Measurements from ENCODE around the gene NDUFV1. TPM values are rescaled to one million over a fixed set of nuclear protein-coding genes. Genes with fewer than 3 reads are reported as not detected.

Gene NDUFV1
- total RNA-seq, 4 donors from 2014 or later, result 75.6 to 207 (median 142) TPM

GRCh38 chr11:67609316-67609715 is 2.6 kb downstream of the NDUFV1 start:
- intact Hi-C loops (cut with DNase I; ENCODE audit: low total_unique reads), result no loop called here
- no peaks in the 10 kb centered on the region for H3K9me3 ChIP-seq
- H3K36me3 ChIP-seq, result no peaks in the 10 kb centered on the region
- H3K27ac ChIP-seq, result no peak overlapping the region
- no peak for DNase-seq
- H3K27me3 ChIP-seq, result no peaks in the 10 kb centered on the region
- no peak for TF ChIP-seq CTCF (IDR thresholded peaks at IDR 0.05)
- TF ChIP-seq POLR2A (IDR thresholded peaks at IDR 0.05), result no peak
- H3K4me1 ChIP-seq, result peaks cover 7 to 8% of the 10 kb centered on the region in 2 donors
- H3K4me3 ChIP-seq, result no peak overlapping the region

- no peak for DNase-seq
Measured at GRCh38 chr11:67610302-67610868, 3.6 kb downstream of the NDUFV1 start.

GRCh38 chr11:67611165-67611564 is 4.4 kb downstream of the NDUFV1 start:
- intact Hi-C loops (cut with DNase I; ENCODE audit: low total_unique reads), result no loop called here

More at GRCh38 chr11:67610302-67610868, 3.6 kb downstream of the NDUFV1 start:
- H3K4me1 ChIP-seq, result peaks cover 7 to 8% of the 10 kb centered on the region in 2 donors
- H3K36me3 ChIP-seq, result no peaks in the 10 kb centered on the region
- no peak overlapping the region for H3K4me3 ChIP-seq
- H3K9me3 ChIP-seq, result no peaks in the 10 kb centered on the region
- intact Hi-C loops (cut with DNase I; ENCODE audit: low total_unique reads), result no loop called here
- no peak for TF ChIP-seq POLR2A (IDR thresholded peaks at IDR 0.05)
- TF ChIP-seq CTCF (IDR thresholded peaks at IDR 0.05), result no peak
- no peaks in the 10 kb centered on the region for H3K27me3 ChIP-seq
- no peak overlapping the region for H3K27ac ChIP-seq

GRCh38 chr11:67611704-67612587 is 5.2 kb downstream of the NDUFV1 start:
- Histone ChIP-seq H3K9me3 (no peaks in the 10 kb centered on the region), H3K4me1 (peaks cover 7 to 8% of the 10 kb centered on the region in 2 donors), H3K27me3 (no peaks in the 10 kb centered on the region), H3K36me3 (no peaks in the 10 kb centered on the region), H3K4me3 (no peak overlapping the region), H3K27ac (no peak overlapping the region)
- no peak for TF ChIP-seq POLR2A (IDR thresholded peaks at IDR 0.05)
- no peak for TF ChIP-seq CTCF (IDR thresholded peaks at IDR 0.05)
- no peak for DNase-seq
- intact Hi-C loops (cut with DNase I; ENCODE audit: low total_unique reads), result no loop called here

More at GRCh38 chr11:67611165-67611564, 4.4 kb downstream of the NDUFV1 start:
- TF ChIP-seq POLR2A (IDR thresholded peaks at IDR 0.05) (no peak), CTCF (IDR thresholded peaks at IDR 0.05) (no peak)
- Histone ChIP-seq H3K9me3 (no peaks in the 10 kb centered on the region), H3K27me3 (no peaks in the 10 kb centered on the region), H3K27ac (no peak overlapping the region), H3K36me3 (no peaks in the 10 kb centered on the region), H3K4me1 (peaks cover 7 to 8% of the 10 kb centered on the region in 2 donors), H3K4me3 (no peak overlapping the region)
- DNase-seq, result no peak

- H3K36me3 ChIP-seq, result no peaks in the 10 kb centered on the region
- no peaks in the 10 kb centered on the region for H3K27me3 ChIP-seq
- no peak overlapping the region for H3K27ac ChIP-seq
- H3K4me1 ChIP-seq, result peaks cover 2% of the 10 kb centered on the region in 2 donors
- intact Hi-C loops (cut with DNase I; ENCODE audit: low total_unique reads), result no loop called here
- no peak overlapping the region for H3K4me3 ChIP-seq
- no peaks in the 10 kb centered on the region for H3K9me3 ChIP-seq
- no peak for DNase-seq
- TF ChIP-seq CTCF (IDR thresholded peaks at IDR 0.05) (no peak), POLR2A (IDR thresholded peaks at IDR 0.05) (no peak)
Measured at GRCh38 chr11:67612751-67613150, 6.0 kb downstream of the NDUFV1 start.
